VCaP (cell line): ENCODE measurements around the gene NAB1.

ENCODE experiments used
- H3K27ac ChIP-seq: fragments of 450-650 bp; 2 replicates; pipeline ENCODE4 v1.5.1; 2017
- TF ChIP-seq, protein P1 (sequence below): fragments of 450-650 bp; conservative IDR thresholded peaks from 2 replicates; pipeline ENCODE4 v1.5.1; 2017; ENCODE audit warnings: mild to moderate bottlenecking, moderate library complexity

Gene NAB1

DNA sequence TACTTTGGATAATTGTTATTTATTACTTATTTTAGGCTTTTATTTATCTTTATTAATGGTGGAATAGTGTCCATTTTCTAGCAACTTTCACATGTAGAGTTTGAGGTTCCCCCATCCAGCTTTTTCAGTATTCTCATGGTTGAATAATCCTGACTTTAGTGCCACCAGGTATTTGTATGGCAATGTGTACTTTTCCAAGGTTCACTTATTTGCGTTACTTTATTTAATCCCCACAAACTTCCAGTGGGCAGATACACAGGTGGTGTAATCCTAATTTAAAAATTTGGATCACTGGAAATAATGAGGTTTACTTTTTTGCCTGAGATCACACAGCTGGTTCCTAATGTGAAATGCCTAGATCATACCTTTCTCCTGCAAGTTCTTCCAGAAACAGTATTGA is 30.5 kb downstream of the NAB1 start:
- TF ChIP-seq, protein P1, sequence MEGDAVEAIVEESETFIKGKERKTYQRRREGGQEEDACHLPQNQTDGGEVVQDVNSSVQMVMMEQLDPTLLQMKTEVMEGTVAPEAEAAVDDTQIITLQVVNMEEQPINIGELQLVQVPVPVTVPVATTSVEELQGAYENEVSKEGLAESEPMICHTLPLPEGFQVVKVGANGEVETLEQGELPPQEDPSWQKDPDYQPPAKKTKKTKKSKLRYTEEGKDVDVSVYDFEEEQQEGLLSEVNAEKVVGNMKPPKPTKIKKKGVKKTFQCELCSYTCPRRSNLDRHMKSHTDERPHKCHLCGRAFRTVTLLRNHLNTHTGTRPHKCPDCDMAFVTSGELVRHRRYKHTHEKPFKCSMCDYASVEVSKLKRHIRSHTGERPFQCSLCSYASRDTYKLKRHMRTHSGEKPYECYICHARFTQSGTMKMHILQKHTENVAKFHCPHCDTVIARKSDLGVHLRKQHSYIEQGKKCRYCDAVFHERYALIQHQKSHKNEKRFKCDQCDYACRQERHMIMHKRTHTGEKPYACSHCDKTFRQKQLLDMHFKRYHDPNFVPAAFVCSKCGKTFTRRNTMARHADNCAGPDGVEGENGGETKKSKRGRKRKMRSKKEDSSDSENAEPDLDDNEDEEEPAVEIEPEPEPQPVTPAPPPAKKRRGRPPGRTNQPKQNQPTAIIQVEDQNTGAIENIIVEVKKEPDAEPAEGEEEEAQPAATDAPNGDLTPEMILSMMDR, result no peak
- H3K27ac ChIP-seq, result no peak overlapping the region

- no peak overlapping the region for H3K27ac ChIP-seq
- TF ChIP-seq, protein P1, result peak; percentile 48
Measured at GRCh38 chr2:190679813-190680591, 31.1 kb downstream of the NAB1 start.

DNA sequence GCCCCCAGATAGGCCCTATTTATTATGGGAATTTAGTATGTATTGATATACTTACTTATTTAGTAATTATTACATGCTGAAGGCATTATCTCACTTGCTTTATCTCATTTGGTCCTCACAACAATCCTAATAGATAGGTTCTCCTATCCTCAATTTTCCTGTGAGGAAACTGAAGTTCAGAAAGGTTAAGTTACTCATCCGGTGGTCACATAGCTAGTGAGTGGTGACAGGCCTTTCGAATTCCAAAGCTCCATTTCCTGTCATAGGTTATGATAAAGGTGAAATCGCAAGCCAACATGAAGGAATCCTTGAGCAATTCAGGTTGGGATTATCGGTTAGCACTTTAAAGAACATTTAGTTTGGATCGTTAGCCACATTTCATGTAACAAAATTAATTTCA is 33.3 kb downstream of the NAB1 start:
- H3K27ac ChIP-seq, result no peak overlapping the region
- TF ChIP-seq, protein P1, result no peak

- H3K27ac ChIP-seq, result peak overlapping the region; percentile 40
- TF ChIP-seq, protein P1, result no peak
Measured at GRCh38 chr2:190683802-190684201, 34.9 kb downstream of the NAB1 start.

DNA sequence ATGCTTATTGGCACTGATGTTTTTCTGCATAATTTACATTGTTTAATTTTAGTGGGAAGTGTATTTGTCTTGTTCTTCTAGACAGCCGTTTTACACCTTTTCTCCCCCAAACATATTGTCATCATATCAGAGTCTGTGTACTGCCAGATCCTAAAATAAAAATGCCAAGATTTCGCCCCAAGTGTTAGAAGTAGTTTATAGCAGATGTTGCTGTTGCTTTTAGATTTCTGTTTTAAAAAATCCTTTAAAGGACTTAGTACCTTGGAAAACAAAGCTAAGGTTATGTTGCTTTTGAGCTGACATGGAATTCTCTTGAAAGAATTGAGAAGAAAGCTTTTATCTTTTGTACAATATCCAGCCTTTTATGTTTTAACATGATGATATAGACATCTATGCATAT is 36.0 kb downstream of the NAB1 start:
- TF ChIP-seq, protein P1, result no peak
- no peak overlapping the region for H3K27ac ChIP-seq

- no peak overlapping the region for H3K27ac ChIP-seq
- TF ChIP-seq, protein P1, result no peak
Measured at GRCh38 chr2:190685333-190685732, 36.5 kb downstream of the NAB1 start.

GRCh38 chr2:190693533-190694232 is 44.8 kb downstream of the NAB1 start:
- no peak overlapping the region for H3K27ac ChIP-seq

More at GRCh38 chr2:190693533-190694232, 44.8 kb downstream of the NAB1 start:
- TF ChIP-seq, protein P1, result no peak
